ENCODE data around the gene INTS3.

INTS3 gene

DNA sequence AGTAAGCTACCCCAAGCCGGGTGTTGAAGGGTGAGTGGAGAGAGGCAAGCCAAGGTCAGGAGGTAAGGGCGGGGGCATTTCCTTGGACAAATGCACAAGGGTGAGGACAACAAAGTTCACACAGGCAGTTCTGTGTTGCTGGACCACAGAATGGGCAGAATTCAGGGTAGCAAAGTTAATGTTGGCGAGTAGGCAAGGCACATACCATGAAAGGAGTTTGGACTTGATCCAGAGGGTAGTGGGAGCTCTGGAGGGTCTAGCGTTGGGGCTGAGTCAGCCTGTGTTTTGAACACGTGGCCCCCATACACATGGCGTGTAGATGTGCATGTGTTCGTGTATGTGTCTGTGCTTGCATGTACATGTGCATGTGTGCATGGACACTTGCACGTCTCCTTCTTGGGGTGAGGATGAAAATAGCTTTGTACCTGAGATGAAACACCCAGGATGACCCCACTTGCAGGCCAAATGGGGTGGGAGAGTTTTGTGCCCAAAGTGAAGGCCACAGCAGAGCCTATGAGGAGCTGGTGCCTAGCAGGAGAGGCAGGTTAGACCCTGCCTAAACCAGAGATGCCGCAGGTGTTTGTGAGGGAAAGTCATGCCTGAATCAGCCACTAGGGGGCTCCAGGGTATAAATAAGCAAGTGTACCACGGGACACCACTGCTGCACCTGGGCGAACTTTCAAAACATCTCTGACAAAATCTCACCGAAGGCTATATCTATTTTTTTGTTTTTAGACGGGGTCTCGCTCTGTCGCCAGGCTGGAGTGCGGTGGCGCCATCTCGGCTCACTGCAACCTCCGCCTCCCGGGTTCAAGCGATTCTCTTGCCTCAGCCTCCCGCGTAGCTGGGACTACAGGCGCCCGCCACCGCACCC, 69.2 kb downstream of the INTS3 start:
- H3K27me3 ChIP-seq (ENCODE audit: control insufficient read depth, insufficient read depth, low read length): no peaks in the 10 kb centered on the region
- H3K9me3 ChIP-seq (ENCODE audit: control insufficient read depth, insufficient read depth, low read length): no peaks in the 10 kb centered on the region
- H3K4me1 ChIP-seq (ENCODE audit: control insufficient read depth, insufficient read depth, low read length): peaks cover 7% of the 10 kb centered on the region
- no peaks in the 10 kb centered on the region for H3K36me3 ChIP-seq (ENCODE audit: control insufficient read depth, insufficient read depth, low read length)
- H3K4me3 ChIP-seq (ENCODE audit: low read depth, low read length): no peak overlapping the region
- H3K9ac ChIP-seq (ENCODE audit: low read depth, low read length): no peak overlapping the region

DNA sequence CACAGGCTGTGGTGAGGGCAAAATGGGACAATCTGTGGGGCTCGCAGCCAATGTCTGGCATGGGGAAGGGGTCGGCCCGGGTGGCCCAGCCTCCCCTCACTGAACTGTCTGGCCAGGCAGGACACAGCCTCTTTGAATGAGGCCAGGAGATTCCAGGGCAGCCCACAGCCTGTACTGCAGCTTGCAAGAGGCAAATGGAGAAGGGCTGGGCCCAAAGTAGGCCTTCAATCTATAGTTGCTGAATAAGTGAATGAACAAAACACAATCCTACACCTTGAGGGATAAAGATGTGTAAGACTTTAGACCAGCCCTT, 70.6 kb downstream of the INTS3 start:
- Histone ChIP-seq H3K9me3 (ENCODE audit: control insufficient read depth, insufficient read depth, low read length) (no peaks in the 10 kb centered on the region), H3K36me3 (ENCODE audit: control insufficient read depth, insufficient read depth, low read length) (no peaks in the 10 kb centered on the region), H3K27me3 (ENCODE audit: control insufficient read depth, insufficient read depth, low read length) (no peaks in the 10 kb centered on the region), H3K4me3 (ENCODE audit: low read depth, low read length) (no peak overlapping the region), H3K9ac (ENCODE audit: low read depth, low read length) (no peak overlapping the region), H3K4me1 (ENCODE audit: control insufficient read depth, insufficient read depth, low read length) (peaks cover 7% of the 10 kb centered on the region)

DNA sequence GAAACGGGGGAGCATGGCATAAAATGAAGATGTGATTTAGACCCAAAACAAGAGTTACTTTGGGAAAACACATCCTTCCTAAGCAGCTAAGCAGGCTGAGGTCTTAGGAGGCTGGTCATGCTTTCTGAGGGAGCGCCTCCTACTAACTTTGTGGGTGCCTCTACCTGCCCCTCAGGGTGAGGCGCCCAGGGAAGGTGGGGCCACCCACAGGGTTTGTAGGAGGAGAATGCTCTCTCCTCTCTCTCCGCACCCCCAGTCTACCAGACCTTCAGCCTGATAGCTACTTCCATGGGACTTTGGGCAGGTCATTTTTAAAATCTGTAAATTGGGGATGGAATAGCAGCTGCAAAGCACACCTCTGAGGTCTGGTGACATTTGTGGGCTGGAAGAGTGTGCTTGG, 71.2 kb downstream of the INTS3 start:
- H3K9me3 ChIP-seq (ENCODE audit: control insufficient read depth, insufficient read depth, low read length): no peaks in the 10 kb centered on the region
- H3K9ac ChIP-seq (ENCODE audit: low read depth, low read length): no peak overlapping the region
- H3K27me3 ChIP-seq (ENCODE audit: control insufficient read depth, insufficient read depth, low read length): no peaks in the 10 kb centered on the region
- H3K36me3 ChIP-seq (ENCODE audit: control insufficient read depth, insufficient read depth, low read length): no peaks in the 10 kb centered on the region
- no peak overlapping the region for H3K4me3 ChIP-seq (ENCODE audit: low read depth, low read length)
- peaks cover 7% of the 10 kb centered on the region for H3K4me1 ChIP-seq (ENCODE audit: control insufficient read depth, insufficient read depth, low read length)

DNA sequence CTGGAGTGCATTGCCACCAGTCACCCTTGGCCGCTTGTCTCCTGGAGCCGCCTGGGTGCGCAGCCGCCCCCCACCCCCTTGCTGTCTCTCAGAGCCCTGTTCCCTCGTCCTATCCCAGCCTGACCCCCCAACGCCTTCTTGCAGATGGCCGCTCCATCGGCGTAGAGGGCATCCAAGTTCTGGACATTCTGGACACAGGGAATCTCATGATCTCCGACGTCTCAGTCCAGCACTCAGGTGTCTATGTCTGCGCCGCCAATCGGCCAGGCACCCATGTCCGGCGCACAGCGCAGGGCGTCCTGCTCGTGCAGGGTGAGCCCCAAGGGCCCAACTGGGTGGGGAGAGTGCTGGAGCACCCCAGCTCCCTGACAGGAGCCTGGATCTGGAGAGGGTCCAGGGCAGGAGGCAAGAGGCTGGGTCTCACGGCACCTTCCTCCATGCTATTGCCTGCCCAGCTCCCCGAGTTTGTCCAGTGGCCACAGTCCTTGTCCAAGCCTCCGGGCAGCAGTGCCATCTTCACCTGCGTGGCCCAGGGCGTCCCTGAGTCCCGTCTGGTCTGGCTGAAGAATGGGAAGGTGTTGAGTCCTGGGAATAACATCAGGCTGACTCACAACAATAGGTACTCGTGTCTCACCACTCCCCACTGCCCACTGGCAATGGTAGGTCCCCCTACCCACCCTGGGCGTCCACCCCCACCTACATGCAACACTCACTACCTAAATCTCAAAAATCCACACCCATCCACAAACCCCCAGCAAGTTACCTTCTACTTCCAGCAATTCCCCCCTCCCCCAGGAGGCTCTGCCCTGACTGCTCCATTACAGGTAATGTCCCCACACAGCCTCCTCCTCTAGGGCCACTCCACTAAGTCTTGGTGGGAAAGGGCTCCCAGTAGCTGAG, 72.0 kb downstream of the INTS3 start:
- H3K9ac ChIP-seq (ENCODE audit: low read depth, low read length): no peak overlapping the region
- no peaks in the 10 kb centered on the region for H3K9me3 ChIP-seq (ENCODE audit: control insufficient read depth, insufficient read depth, low read length)
- no peak overlapping the region for H3K4me3 ChIP-seq (ENCODE audit: low read depth, low read length)
- peaks cover under 1% of the 10 kb centered on the region for H3K4me1 ChIP-seq (ENCODE audit: control insufficient read depth, insufficient read depth, low read length)
- no peaks in the 10 kb centered on the region for H3K27me3 ChIP-seq (ENCODE audit: control insufficient read depth, insufficient read depth, low read length)
- H3K36me3 ChIP-seq (ENCODE audit: control insufficient read depth, insufficient read depth, low read length): no peaks in the 10 kb centered on the region

DNA sequence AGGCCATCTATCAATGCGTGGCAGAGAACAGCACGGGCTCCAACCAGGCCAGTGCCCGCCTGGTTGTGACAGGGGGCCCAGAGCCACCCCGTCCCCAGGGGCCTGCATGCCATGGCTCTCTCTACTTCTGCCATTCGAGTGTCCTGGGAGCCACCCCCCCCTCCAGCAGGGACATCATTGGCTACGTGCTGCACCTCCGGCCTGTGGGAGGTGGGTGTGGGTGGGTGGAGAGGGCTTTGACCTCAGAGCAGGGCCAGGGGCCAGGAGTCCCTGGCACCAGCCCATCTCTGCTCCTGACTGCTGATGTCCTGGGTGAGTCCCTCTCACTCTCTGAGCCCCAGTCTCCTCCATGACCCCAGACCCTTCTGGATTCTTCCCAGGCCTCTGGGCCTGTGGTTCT, 72.7 kb downstream of the INTS3 start:
- Histone ChIP-seq H3K27me3 (ENCODE audit: control insufficient read depth, insufficient read depth, low read length) (no peaks in the 10 kb centered on the region), H3K9ac (ENCODE audit: low read depth, low read length) (no peak overlapping the region), H3K4me1 (ENCODE audit: control insufficient read depth, insufficient read depth, low read length) (no peaks in the 10 kb centered on the region), H3K4me3 (ENCODE audit: low read depth, low read length) (no peak overlapping the region), H3K36me3 (ENCODE audit: control insufficient read depth, insufficient read depth, low read length) (no peaks in the 10 kb centered on the region), H3K9me3 (ENCODE audit: control insufficient read depth, insufficient read depth, low read length) (no peaks in the 10 kb centered on the region)

DNA sequence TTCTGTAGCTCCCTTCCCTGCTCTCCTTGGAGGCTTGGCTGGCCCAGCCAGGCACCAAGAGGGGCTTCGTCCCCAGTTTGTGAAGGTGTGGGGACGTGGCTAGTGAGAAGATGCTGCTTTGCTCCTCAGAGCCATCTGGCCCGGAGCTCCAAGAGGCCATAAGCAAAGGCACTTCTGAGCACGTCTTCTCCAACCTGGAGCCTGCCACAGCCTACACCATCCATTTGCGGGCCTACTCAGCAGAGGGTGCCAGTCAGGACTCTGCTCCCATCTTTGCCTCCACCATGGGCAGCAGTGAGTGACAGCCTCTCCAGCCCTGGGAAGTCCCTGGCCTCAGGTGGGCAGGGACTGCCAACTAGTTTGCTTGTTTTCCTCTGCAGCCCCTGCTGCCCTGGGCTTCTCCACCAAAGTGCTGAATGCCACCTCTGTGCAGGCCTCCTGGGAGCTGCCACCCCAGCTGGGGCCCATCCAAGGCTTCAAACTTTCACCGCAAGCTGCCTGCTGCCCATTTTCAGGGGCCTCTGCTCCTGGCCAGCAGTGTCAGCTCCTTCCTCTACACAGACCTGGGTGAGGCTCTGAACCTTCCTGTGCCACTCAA, 73.3 kb downstream of the INTS3 start:
- no peaks in the 10 kb centered on the region for H3K36me3 ChIP-seq (ENCODE audit: control insufficient read depth, insufficient read depth, low read length)
- H3K9me3 ChIP-seq (ENCODE audit: control insufficient read depth, insufficient read depth, low read length): no peaks in the 10 kb centered on the region
- no peak overlapping the region for H3K9ac ChIP-seq (ENCODE audit: low read depth, low read length)
- H3K27me3 ChIP-seq (ENCODE audit: control insufficient read depth, insufficient read depth, low read length): no peaks in the 10 kb centered on the region
- H3K4me1 ChIP-seq (ENCODE audit: control insufficient read depth, insufficient read depth, low read length): no peaks in the 10 kb centered on the region
- H3K4me3 ChIP-seq (ENCODE audit: low read depth, low read length): no peak overlapping the region

DNA sequence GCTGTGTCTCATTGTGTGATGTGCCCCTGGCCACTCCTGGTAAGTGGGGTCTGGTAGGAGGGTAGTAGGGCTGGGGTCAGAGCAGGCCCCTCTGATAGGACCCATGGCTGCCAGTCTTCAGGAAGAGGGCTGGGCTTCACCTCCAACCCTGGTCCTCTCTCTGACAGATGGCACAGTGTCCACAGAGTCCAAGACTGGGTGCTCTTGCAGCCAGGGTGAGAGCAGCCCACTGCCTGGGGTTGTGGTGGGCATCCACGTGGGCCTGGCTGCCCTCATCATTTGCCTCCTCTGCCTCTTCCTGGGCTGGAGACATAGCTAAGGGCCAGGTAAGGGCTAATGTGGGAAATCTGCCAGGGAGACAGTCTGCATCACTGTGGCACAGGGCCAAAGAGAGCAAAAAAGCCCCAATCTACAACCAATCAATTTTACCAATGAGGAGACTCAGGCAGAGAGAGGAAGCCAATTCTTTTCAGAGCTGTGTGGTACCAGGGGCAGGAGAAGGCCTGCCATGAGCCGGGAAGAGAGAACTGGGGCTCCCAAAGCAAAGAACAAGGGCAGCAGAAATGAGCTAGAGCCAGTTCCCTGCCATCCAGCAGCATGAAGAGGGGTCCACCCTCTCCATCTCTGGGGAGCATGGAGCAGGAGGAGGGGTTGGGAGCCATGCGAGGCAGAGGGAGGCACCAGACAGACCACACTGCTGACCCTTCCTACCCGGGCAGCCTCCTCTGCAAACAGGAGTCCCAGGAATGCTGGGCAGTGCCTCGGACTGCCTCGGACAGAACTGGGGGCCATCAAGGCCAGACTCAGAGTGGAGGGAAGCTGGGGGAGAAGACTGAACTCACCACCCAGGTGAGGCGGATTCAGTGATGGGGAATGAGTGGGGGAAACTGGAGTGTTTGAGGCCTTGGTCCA, 74.2 kb downstream of the INTS3 start:
- Histone ChIP-seq H3K36me3 (ENCODE audit: control insufficient read depth, insufficient read depth, low read length) (no peaks in the 10 kb centered on the region), H3K4me3 (ENCODE audit: low read depth, low read length) (no peak overlapping the region), H3K27me3 (ENCODE audit: control insufficient read depth, insufficient read depth, low read length) (no peaks in the 10 kb centered on the region), H3K4me1 (ENCODE audit: control insufficient read depth, insufficient read depth, low read length) (no peaks in the 10 kb centered on the region), H3K9ac (ENCODE audit: low read depth, low read length) (no peak overlapping the region), H3K9me3 (ENCODE audit: control insufficient read depth, insufficient read depth, low read length) (no peaks in the 10 kb centered on the region)

DNA sequence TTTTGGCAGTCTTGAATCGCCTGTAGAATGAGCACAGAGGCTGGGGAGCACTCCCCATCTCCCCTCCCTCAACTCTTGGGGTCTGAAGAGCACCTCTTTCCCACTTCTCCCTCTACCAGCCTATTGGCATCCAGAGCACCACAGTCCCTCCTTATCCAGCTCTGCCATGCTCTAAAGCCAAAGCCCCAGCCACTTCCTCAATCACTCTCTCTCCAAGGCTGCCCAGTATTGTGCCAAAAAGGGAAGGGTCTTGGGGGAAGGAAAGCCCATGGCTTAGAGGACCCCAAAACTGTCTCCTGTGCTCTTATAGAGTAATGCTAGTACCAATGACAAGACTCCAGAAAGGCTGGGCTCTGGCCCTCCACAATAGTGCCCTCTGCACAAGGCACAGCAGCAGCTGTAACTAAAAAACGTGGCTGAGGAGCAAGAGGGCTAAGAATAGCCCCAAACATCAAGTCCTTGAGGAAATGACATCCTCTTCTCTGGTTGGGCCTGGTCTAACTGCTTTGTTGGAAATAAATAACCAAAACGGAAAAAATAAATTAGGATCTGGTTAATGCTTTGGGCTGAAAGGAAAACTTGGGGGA, 75.7 kb downstream of the INTS3 start:
- Histone ChIP-seq H3K9ac (ENCODE audit: low read depth, low read length) (no peak overlapping the region), H3K4me3 (ENCODE audit: low read depth, low read length) (no peak overlapping the region), H3K27me3 (ENCODE audit: control insufficient read depth, insufficient read depth, low read length) (no peaks in the 10 kb centered on the region), H3K36me3 (ENCODE audit: control insufficient read depth, insufficient read depth, low read length) (peaks cover 8% of the 10 kb centered on the region), H3K4me1 (ENCODE audit: control insufficient read depth, insufficient read depth, low read length) (no peaks in the 10 kb centered on the region), H3K9me3 (ENCODE audit: control insufficient read depth, insufficient read depth, low read length) (no peaks in the 10 kb centered on the region)

DNA sequence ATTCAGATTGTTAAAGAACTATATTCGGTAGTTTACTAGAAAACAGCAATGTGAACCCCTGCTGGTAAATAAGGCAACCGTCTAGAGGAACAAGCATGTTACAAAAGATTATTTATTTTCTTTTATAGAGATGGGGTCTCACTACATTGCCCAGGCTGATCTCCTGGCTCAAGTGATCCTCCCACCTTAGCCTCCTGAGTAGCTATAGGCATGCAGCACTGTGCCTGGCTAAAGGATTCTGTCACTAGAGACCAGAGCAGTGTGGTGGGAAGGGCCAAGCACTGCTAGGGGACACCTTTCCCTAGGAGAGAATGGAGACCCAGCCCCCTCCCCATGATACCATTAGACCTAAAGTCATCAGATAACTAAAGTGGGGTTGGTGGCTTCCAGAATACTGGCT, 76.3 kb downstream of the INTS3 start:
- H3K9ac ChIP-seq (ENCODE audit: low read depth, low read length): no peak overlapping the region
- H3K9me3 ChIP-seq (ENCODE audit: control insufficient read depth, insufficient read depth, low read length): no peaks in the 10 kb centered on the region
- no peaks in the 10 kb centered on the region for H3K27me3 ChIP-seq (ENCODE audit: control insufficient read depth, insufficient read depth, low read length)
- peaks cover 8% of the 10 kb centered on the region for H3K36me3 ChIP-seq (ENCODE audit: control insufficient read depth, insufficient read depth, low read length)
- H3K4me3 ChIP-seq (ENCODE audit: low read depth, low read length): no peak overlapping the region
- no peaks in the 10 kb centered on the region for H3K4me1 ChIP-seq (ENCODE audit: control insufficient read depth, insufficient read depth, low read length)

DNA sequence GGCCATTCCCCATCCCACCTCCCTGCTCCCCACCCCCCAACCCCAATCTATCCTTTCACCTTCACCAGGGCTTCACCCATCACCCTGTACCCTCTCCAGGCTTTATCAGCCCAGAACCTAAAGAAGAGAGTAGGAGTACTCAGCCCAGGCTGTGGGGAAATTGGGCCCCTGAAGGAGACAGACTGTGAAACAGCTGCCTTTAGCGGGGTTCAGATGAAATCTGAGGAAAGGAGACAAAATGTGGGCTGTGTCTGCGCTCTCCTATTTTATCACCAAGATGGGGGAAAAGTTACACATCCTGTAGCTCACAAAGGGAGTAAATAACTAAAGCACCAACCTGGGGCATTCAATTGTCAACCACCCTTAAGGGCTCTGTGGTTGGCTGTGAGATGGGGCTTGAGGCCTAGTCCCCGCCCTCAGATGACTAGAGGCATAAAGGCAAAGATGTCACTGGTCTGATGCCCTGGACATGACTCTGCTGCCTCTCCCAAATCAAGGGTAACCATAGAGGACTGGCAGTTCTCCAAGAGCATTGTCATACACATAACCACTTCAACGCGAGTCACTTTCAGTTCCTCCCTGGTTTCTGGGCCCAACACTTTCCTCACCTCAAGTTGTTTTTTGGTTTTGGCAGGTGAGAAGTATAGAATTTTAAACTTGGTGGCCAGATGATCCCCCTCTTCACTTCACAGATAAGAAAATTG, 77.3 kb downstream of the INTS3 start:
- Histone ChIP-seq H3K36me3 (ENCODE audit: control insufficient read depth, insufficient read depth, low read length) (peaks cover 8% of the 10 kb centered on the region), H3K9me3 (ENCODE audit: control insufficient read depth, insufficient read depth, low read length) (no peaks in the 10 kb centered on the region), H3K27me3 (ENCODE audit: control insufficient read depth, insufficient read depth, low read length) (no peaks in the 10 kb centered on the region), H3K4me3 (ENCODE audit: low read depth, low read length) (no peak overlapping the region), H3K9ac (ENCODE audit: low read depth, low read length) (no peak overlapping the region), H3K4me1 (ENCODE audit: control insufficient read depth, insufficient read depth, low read length) (no peaks in the 10 kb centered on the region)
